Neural cell (in vitro differentiated cells): Measurements from ENCODE around the gene COBLL1. TPM values are rescaled to one million over a fixed set of nuclear protein-coding genes. Genes with fewer than 3 reads are reported as not detected.

ENCODE experiments used
- H2AFZ ChIP-seq: fragments of 200-600, 300-800 bp; sonication (generic), shearing (Covaris generic); 2 replicates; pipeline ENCODE4 v1.6.0; 2014; ENCODE audit warnings: low read depth, mild to moderate bottlenecking, antibody characterized with exemption, low read length, moderate library complexity
- H3F3A ChIP-seq: fragments of 200-600 bp; shearing (Covaris generic); 2 replicates; pipeline ENCODE4 v1.6.1; 2016; ENCODE audit warnings: mild to moderate bottlenecking, moderate library complexity, mixed read lengths, antibody characterized with exemption, low read length; ENCODE audit not compliant: insufficient read depth, poor library complexity, severe bottlenecking
- H3K27ac ChIP-seq: fragments of 200-600, 300-800 bp; sonication (generic), shearing (Covaris generic); 2 replicates; pipeline ENCODE4 v1.5.1; 2014; ENCODE audit warnings: mild to moderate bottlenecking, low read length, moderate library complexity
- H3K27me3 ChIP-seq: fragments of 300-800, 200-600 bp; sonication (generic), shearing (Covaris generic); 2 replicates; pipeline ENCODE4 v1.6.0; 2014; ENCODE audit warnings: mild to moderate bottlenecking, low read depth, low read length, moderate library complexity; ENCODE audit not compliant: insufficient read depth
- H3K36me3 ChIP-seq: fragments of 300-800, 200-600 bp; sonication (generic), shearing (Covaris generic); 2 replicates; pipeline ENCODE4 v1.5.1; 2014; ENCODE audit warnings: mild to moderate bottlenecking, antibody characterized with exemption, low read length, moderate library complexity; ENCODE audit not compliant: insufficient read depth
- H3K4me2 ChIP-seq: fragments of 300-800, 200-600 bp; sonication (generic), shearing (Covaris generic); 2 replicates; pipeline ENCODE4 v1.6.0; 2014; ENCODE audit warnings: mild to moderate bottlenecking, low read length
- H3K4me3 ChIP-seq: fragments of 300-800, 200-600 bp; sonication (generic), shearing (Covaris generic); 2 replicates; pipeline ENCODE4 v1.5.1; 2014; ENCODE audit warnings: mild to moderate bottlenecking, low read length, moderate library complexity
- H3K79me2 ChIP-seq: fragments of 200-600 bp; shearing (Covaris generic); replicated peaks from 2 replicates; pipeline ENCODE4 v1.6.0; 2014; ENCODE audit warnings: mild to moderate bottlenecking, low read length, moderate library complexity; ENCODE audit not compliant: insufficient read depth
- H3K9ac ChIP-seq: fragments of 300-800, 200-600 bp; sonication (generic), shearing (Covaris generic); 2 replicates; pipeline ENCODE4 v1.6.1; 2016; ENCODE audit warnings: mild to moderate bottlenecking, low read length, mixed read lengths
- H3K9me2 ChIP-seq: fragments of 200-600 bp; shearing (Covaris generic); 2 replicates; pipeline ENCODE4 v1.6.1; 2016; ENCODE audit warnings: mild to moderate bottlenecking, low read length, mixed read lengths; ENCODE audit not compliant: insufficient read depth
- H3K9me3 ChIP-seq: fragments of 200-600, 300-800 bp; sonication (generic), shearing (Covaris generic); 2 replicates; pipeline ENCODE4 v1.6.1; 2016; ENCODE audit warnings: mild to moderate bottlenecking, mixed run types, low read length, moderate library complexity, mixed read lengths
- H4K20me1 ChIP-seq: fragments of 200-600 bp; shearing (Covaris generic); 2 replicates; pipeline ENCODE4 v1.6.1; 2016; ENCODE audit warnings: mild to moderate bottlenecking, mixed run types; ENCODE audit not compliant: insufficient read depth
- CTCF ChIP-seq: fragments of 450-650 bp; IDR thresholded peaks from 2 replicates; pipeline ENCODE4 v1.5.1; 2014; ENCODE audit warnings: antibody characterized with exemption, mild to moderate bottlenecking, moderate library complexity; ENCODE audit not compliant: poor library complexity, severe bottlenecking
- EP300 ChIP-seq: fragments of 450-650 bp; conservative IDR thresholded peaks from 2 replicates; pipeline ENCODE4 v1.6.1; 2014; ENCODE audit warnings: antibody characterized with exemption, mild to moderate bottlenecking, moderate library complexity; ENCODE audit not compliant: poor library complexity, severe bottlenecking
- EZH2 ChIP-seq: fragments of 200-600, 300-800 bp; shearing (Covaris generic), sonication (generic); IDR thresholded peaks from 2 replicates; pipeline ENCODE4 v1.6.1; 2014; ENCODE audit warnings: antibody characterized with exemption, low read length, borderline replicate concordance, mild to moderate bottlenecking; ENCODE audit not compliant: insufficient read depth, poor library complexity, severe bottlenecking
- MXI1 ChIP-seq: fragments of 450-650 bp; conservative IDR thresholded peaks from 2 replicates; pipeline ENCODE4 v1.6.1; 2014; ENCODE audit warnings: antibody characterized with exemption, mild to moderate bottlenecking; ENCODE audit not compliant: poor library complexity, severe bottlenecking
- POLR2AphosphoS5 ChIP-seq: IDR thresholded peaks from 2 replicates; pipeline ENCODE4 v1.6.1; 2012
- RAD21 ChIP-seq: fragments of 450-650 bp; conservative IDR thresholded peaks from 2 replicates; pipeline ENCODE4 v1.6.1; 2014; ENCODE audit warnings: antibody characterized with exemption, mild to moderate bottlenecking, moderate library complexity
- REST ChIP-seq: IDR thresholded peaks from 2 replicates; pipeline ENCODE4 v1.6.1; 2012; ENCODE audit warnings: borderline replicate concordance
- SMC3 ChIP-seq: fragments of 450-650 bp; conservative IDR thresholded peaks from 2 replicates; pipeline ENCODE4 v1.6.1; 2014; ENCODE audit warnings: antibody characterized with exemption, mild to moderate bottlenecking, moderate library complexity; ENCODE audit not compliant: poor library complexity
- TAF1 ChIP-seq: IDR thresholded peaks from 2 replicates; pipeline ENCODE4 v1.6.1; 2012; ENCODE audit warnings: low read depth
- polyA plus RNA-seq: library from polyadenylated mRNA; depleted of rRNA; stranded (reverse); fragments of >200 nt; gene quantifications from 2 replicates; pipeline ENCODE4 v1.2.3, GENCODE V29; 2014

The COBLL1 gene
- polyA plus RNA-seq, 1 donor from 2014 or later, result 0.11 TPM

GRCh38 chr2:164764996-164765395, 76.6 kb downstream of the COBLL1 start:
- Histone ChIP-seq H3K79me2 (no peaks in the 10 kb centered on the region), H3K27ac (no peak overlapping the region), H4K20me1 (no peaks in the 10 kb centered on the region), H3K9ac (no peak overlapping the region), H3K27me3 (no peaks in the 10 kb centered on the region), H3K4me3 (no peak overlapping the region), H2AFZ (no peak overlapping the region), H3K4me2 (no peak overlapping the region), H3K36me3 (no peaks in the 10 kb centered on the region), H3K9me2 (no peaks in the 10 kb centered on the region), H3F3A (no peaks in the 10 kb centered on the region), H3K9me3 (no peaks in the 10 kb centered on the region)
- TF ChIP-seq EZH2 (no peak), POLR2AphosphoS5 (no peak), MXI1 (no peak), CTCF (no peak), RAD21 (no peak), EP300 (no peak), REST (no peak), TAF1 (no peak), SMC3 (no peak)

- Histone ChIP-seq H3K9ac (no peak overlapping the region), H3K36me3 (no peaks in the 10 kb centered on the region), H3F3A (no peaks in the 10 kb centered on the region), H2AFZ (no peak overlapping the region), H3K4me3 (no peak overlapping the region), H3K9me2 (no peaks in the 10 kb centered on the region), H3K27ac (no peak overlapping the region), H3K27me3 (no peaks in the 10 kb centered on the region), H3K9me3 (no peaks in the 10 kb centered on the region), H4K20me1 (no peaks in the 10 kb centered on the region), H3K79me2 (no peaks in the 10 kb centered on the region), H3K4me2 (no peak overlapping the region)
- no peak for TF ChIP-seq POLR2AphosphoS5
- TF ChIP-seq SMC3, result no peak
Measured at GRCh38 chr2:164764474-164764873, 77.1 kb downstream of the COBLL1 start.

- H3K27me3 ChIP-seq, result no peaks in the 10 kb centered on the region
Measured at GRCh38 chr2:164763431-164763830, 78.2 kb downstream of the COBLL1 start.

More at GRCh38 chr2:164763431-164763830, 78.2 kb downstream of the COBLL1 start:
- Histone ChIP-seq H3K36me3 (no peaks in the 10 kb centered on the region), H3K4me3 (no peak overlapping the region), H3K9me3 (no peaks in the 10 kb centered on the region), H3K79me2 (no peaks in the 10 kb centered on the region), H4K20me1 (no peaks in the 10 kb centered on the region), H3K9ac (no peak overlapping the region), H3K4me2 (no peak overlapping the region), H3K9me2 (no peaks in the 10 kb centered on the region), H2AFZ (no peak overlapping the region), H3K27ac (no peak overlapping the region), H3F3A (no peaks in the 10 kb centered on the region)
- no peak for TF ChIP-seq CTCF
